ENCODE results near the gene RAB11FIP4. TPM values are rescaled to one million over a fixed set of nuclear protein-coding genes. Genes with fewer than 3 reads are reported as not detected.

The RAB11FIP4 gene
- total and polyA plus RNA-seq, 2 donors (not counting 3 experiments of a cell fraction or from before 2014, with no cell fraction given), result 0.08 to 0.38 TPM

DNA sequence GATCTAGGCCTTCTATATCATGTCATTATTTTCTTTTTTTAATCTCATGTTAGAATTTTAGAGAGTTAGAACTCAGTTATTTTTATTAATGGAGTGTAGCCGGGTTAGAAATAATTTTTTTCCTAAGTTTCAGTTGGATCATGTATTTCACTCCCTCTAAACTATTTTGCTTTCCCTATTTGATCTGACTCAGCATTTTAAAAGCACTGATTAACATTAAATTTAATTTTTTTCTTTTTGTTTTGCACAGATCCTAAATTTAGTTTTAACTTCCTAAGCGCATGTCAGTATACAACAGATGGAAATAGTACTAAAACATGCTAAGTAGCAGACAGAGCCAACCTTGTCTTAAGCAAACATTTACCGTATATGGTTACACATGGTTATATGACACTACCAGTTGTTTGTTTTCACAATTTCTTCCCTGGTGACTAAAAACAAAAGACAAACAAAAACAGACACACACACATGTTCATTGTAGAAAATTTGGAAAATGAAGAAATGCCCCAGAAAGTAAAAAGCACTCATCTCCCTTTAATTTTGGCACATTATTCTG is 33.6 kb upstream of the RAB11FIP4 start:
- TF ChIP-seq POLR2A (IDR thresholded peaks at IDR 0.05; ENCODE audit: low read depth, low read length) (no peak), JUN (IDR thresholded peaks at IDR 0.05; ENCODE audit: borderline replicate concordance, insufficient read depth, insufficient read length, low read depth) (no peak), POLR2AphosphoS5 (IDR thresholded peaks at IDR 0.05; ENCODE audit: insufficient read depth, low read depth, low read length) (no peak), FOS (IDR thresholded peaks at IDR 0.05; ENCODE audit: borderline replicate concordance, insufficient read depth, low read length) (no peak), EZH2 (IDR thresholded peaks at IDR 0.05; ENCODE audit: borderline replicate concordance, low read depth, low read length, severe bottlenecking) (no peak), MYC (IDR thresholded peaks at IDR 0.05; ENCODE audit: low read depth, low read length) (no peak), GATA2 (IDR thresholded peaks at IDR 0.05; ENCODE audit: insufficient read depth, insufficient read length, low read depth, low read length) (no peak)
- TF ChIP-seq, protein P1, sequence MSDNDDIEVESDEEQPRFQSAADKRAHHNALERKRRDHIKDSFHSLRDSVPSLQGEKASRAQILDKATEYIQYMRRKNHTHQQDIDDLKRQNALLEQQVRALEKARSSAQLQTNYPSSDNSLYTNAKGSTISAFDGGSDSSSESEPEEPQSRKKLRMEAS (IDR thresholded peaks at IDR 0.05; ENCODE audit: insufficient read depth, insufficient read length), result no peak
- TF ChIP-seq, protein P2, sequence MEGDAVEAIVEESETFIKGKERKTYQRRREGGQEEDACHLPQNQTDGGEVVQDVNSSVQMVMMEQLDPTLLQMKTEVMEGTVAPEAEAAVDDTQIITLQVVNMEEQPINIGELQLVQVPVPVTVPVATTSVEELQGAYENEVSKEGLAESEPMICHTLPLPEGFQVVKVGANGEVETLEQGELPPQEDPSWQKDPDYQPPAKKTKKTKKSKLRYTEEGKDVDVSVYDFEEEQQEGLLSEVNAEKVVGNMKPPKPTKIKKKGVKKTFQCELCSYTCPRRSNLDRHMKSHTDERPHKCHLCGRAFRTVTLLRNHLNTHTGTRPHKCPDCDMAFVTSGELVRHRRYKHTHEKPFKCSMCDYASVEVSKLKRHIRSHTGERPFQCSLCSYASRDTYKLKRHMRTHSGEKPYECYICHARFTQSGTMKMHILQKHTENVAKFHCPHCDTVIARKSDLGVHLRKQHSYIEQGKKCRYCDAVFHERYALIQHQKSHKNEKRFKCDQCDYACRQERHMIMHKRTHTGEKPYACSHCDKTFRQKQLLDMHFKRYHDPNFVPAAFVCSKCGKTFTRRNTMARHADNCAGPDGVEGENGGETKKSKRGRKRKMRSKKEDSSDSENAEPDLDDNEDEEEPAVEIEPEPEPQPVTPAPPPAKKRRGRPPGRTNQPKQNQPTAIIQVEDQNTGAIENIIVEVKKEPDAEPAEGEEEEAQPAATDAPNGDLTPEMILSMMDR (IDR thresholded peaks at IDR 0.05; ENCODE audit: extremely low read depth in 1 of 2, insufficient read depth in 1 of 2, low read depth in 1 of 2, low read length in 2 of 2), result no peak
- dilution Hi-C loops (cut with MboI; ENCODE audit: extremely low pct_ligation_motif_present, low sequenced_read_pairs), result no loop called here
- BruUV-seq (replicated peaks), result no TSS peak
- ChIA-PET CTCF (no interaction called here), POLR2A (no interaction called here)
- no peak overlapping the region for H3K9ac ChIP-seq (replicated peaks; ENCODE audit: extremely low read depth, insufficient read depth, low read length)
- H3K9me3 ChIP-seq (replicated peaks; ENCODE audit: control insufficient read depth, insufficient read depth, low read length), result no peaks in the 10 kb centered on the region
- intact Hi-C loops (cut with micrococcal nuclease), result no loop called here
- H4K20me1 ChIP-seq (replicated peaks; ENCODE audit: control insufficient read depth, extremely low read depth, insufficient read depth, low read length), result no peaks in the 10 kb centered on the region
- no peak overlapping the region for H3K4me3 ChIP-seq (replicated peaks in 1 of 3; ENCODE audit: insufficient read depth in 1 of 3, low read depth in 1 of 3, low read length in 3 of 3)
- H3K27ac ChIP-seq (ENCODE audit: insufficient read depth, low read depth, low read length), result no peak overlapping the region
- FAIRE-seq, result no peak
- peaks cover 0 to 8% of the 10 kb centered on the region in 2 experiments for H3K36me3 ChIP-seq (ENCODE audit: control insufficient read depth in 2 of 2, extremely low read depth in 1 of 2, insufficient read depth in 2 of 2, low read length in 2 of 2)
- no peaks in the 10 kb centered on the region for H3K9me1 ChIP-seq (replicated peaks; ENCODE audit: control insufficient read depth, extremely low read depth, insufficient read depth, low read length)
- no peaks in the 10 kb centered on the region for H3K4me1 ChIP-seq (ENCODE audit: control insufficient read depth, extremely low read depth, insufficient read depth, low read length)
- no peak overlapping the region for H2AFZ ChIP-seq (ENCODE audit: low read depth, low read length)
- H3K27me3 ChIP-seq (ENCODE audit: control insufficient read depth in 2 of 2, insufficient read depth in 2 of 2, low read length in 2 of 2), result no peaks in the 10 kb centered on the region
- no peaks in the 10 kb centered on the region for H3K79me2 ChIP-seq (ENCODE audit: control insufficient read depth, insufficient read depth, low read length)
- no peak overlapping the region for H3K4me2 ChIP-seq (ENCODE audit: insufficient read depth, low read length)
- no peak for DNase-seq (ENCODE audit: low read depth, low spot score)
